Panc1 (cell line): ENCODE measurements around the gene NPB. TPM values are rescaled to one million over a fixed set of nuclear protein-coding genes. Genes with fewer than 3 reads are reported as not detected.
A peak's percentile ranks its signal among the peaks of the same experiment; 100 is the strongest.

Experiments used
- ATAC-seq: fragments of 200-7000 bp; cut with Tn5 transposase; 2 replicates; pipeline ENCODE4 v1.9.1; 2020; ENCODE audit warnings: mild to moderate bottlenecking, moderate library complexity
- BruUV-seq: library from RNA; stranded (reverse); fragments of 400-500 nt; replicated peaks from 2 replicates; lab custom pipeline; 2021; lab: Mats Ljungman, UMichigan
- CTCF ChIA-PET: fragments of 300-600 bp; sonication (Branson Sonifier 250); formaldehyde crosslinking; loops from one replicate; lab custom pipeline; 2022; ENCODE audit warnings: antibody characterized with exemption; lab: Charles Lee
- POLR2A ChIA-PET: fragments of 300-600 bp; sonication (Branson Sonifier 250); formaldehyde crosslinking; loops from one replicate; lab custom pipeline; 2022; ENCODE audit warnings: antibody characterized with exemption; lab: Charles Lee
- DNase-seq: peaks from one replicate; pipeline ENCODE4 v3.0.0-alpha.2; 2010; ENCODE audit warnings: low read depth, low spot score
- H3K27ac ChIP-seq: 2 replicates; pipeline ENCODE4 v1.5.1; 2011; ENCODE audit warnings: mild to moderate bottlenecking, low read length, inconsistent platforms
- H3K27me3 ChIP-seq: fragments of 200-500 bp; sonication (Bioruptor generic); 2 replicates; pipeline ENCODE4 v1.6.0; 2014; ENCODE audit warnings: low read length, inconsistent platforms; ENCODE audit not compliant: control insufficient read depth, insufficient read depth
- H3K36me3 ChIP-seq: fragments of 200-500 bp; sonication (Bioruptor generic); 2 replicates; pipeline ENCODE4 v1.5.1; 2014; ENCODE audit warnings: inconsistent platforms, mild to moderate bottlenecking, low read length, moderate library complexity; ENCODE audit not compliant: control insufficient read depth, insufficient read depth
- H3K4me1 ChIP-seq: 2 replicates; pipeline ENCODE4 v1.5.1; 2011; ENCODE audit warnings: inconsistent platforms, mild to moderate bottlenecking, low read length, moderate library complexity; ENCODE audit not compliant: control insufficient read depth, insufficient read depth
- H3K4me3 ChIP-seq, 2 experiments: 2 replicates each; pipeline ENCODE4 v1.5.1; 2011 to 2012; ENCODE audit warnings: low read depth in 2 of 2, low read length in 2 of 2, mild to moderate bottlenecking in 2 of 2, inconsistent platforms in 1 of 2, moderate library complexity in 1 of 2
- H3K9me3 ChIP-seq: fragments of 200-500 bp; sonication (Bioruptor generic); 2 replicates; pipeline ENCODE4 v1.5.1; 2014; ENCODE audit warnings: low read depth, mild to moderate bottlenecking, inconsistent platforms, low read length, moderate library complexity; ENCODE audit not compliant: control insufficient read depth, insufficient read depth
- CTCF ChIP-seq: fragments of 450-650 bp; IDR thresholded peaks from 2 replicates; pipeline ENCODE4 v1.5.1; 2017; ENCODE audit warnings: mild to moderate bottlenecking
- POLR2AphosphoS5 ChIP-seq: IDR thresholded peaks from 2 replicates; pipeline ENCODE4 v1.6.1; 2012; ENCODE audit warnings: mild to moderate bottlenecking, low read depth, low read length, moderate library complexity
- SIN3A ChIP-seq: IDR thresholded peaks from 2 replicates; pipeline ENCODE4 v1.6.1; 2012; ENCODE audit warnings: low read depth, mild to moderate bottlenecking, low read length, moderate library complexity, borderline replicate concordance; ENCODE audit not compliant: insufficient read depth
- TCF7L2 ChIP-seq: IDR thresholded peaks from 2 replicates; pipeline ENCODE4 v1.6.1; 2011; ENCODE audit warnings: mild to moderate bottlenecking, low read depth, low read length, inconsistent platforms
- in situ Hi-C: cut with HindIII; loops from 2 replicates; pipeline ENCODE4 v1.10.0; 2016; ENCODE audit warnings: low sequenced_read_pairs, low pct_unique_long_range_greater_than_20kb
- intact Hi-C: fragments of 100-400 bp; cut with micrococcal nuclease; formaldehyde crosslinking; loops from one replicate; pipeline ENCODE4 v1.10.0; 2022; ENCODE audit not compliant: unreplicated experiment
- total RNA-seq: library from RNA; stranded (reverse); gene quantifications from one replicate; pipeline ENCODE4 v1.2.1, GENCODE V29; 2021; ENCODE audit not compliant: unreplicated experiment
- TF ChIP-seq, protein P1 (sequence below), 2 experiments: IDR thresholded peaks; 2 replicates each; pipeline ENCODE4 v1.6.1; 2011 to 2012; ENCODE audit warnings: low read depth in 2 of 2, control low read depth in 1 of 2, low read length in 1 of 2, mild to moderate bottlenecking in 1 of 2, moderate library complexity in 1 of 2; ENCODE audit not compliant: insufficient read depth in 1 of 2

The NPB gene
- total RNA-seq, 1 experiment from 2014 or later, result 3.9 TPM

DNA sequence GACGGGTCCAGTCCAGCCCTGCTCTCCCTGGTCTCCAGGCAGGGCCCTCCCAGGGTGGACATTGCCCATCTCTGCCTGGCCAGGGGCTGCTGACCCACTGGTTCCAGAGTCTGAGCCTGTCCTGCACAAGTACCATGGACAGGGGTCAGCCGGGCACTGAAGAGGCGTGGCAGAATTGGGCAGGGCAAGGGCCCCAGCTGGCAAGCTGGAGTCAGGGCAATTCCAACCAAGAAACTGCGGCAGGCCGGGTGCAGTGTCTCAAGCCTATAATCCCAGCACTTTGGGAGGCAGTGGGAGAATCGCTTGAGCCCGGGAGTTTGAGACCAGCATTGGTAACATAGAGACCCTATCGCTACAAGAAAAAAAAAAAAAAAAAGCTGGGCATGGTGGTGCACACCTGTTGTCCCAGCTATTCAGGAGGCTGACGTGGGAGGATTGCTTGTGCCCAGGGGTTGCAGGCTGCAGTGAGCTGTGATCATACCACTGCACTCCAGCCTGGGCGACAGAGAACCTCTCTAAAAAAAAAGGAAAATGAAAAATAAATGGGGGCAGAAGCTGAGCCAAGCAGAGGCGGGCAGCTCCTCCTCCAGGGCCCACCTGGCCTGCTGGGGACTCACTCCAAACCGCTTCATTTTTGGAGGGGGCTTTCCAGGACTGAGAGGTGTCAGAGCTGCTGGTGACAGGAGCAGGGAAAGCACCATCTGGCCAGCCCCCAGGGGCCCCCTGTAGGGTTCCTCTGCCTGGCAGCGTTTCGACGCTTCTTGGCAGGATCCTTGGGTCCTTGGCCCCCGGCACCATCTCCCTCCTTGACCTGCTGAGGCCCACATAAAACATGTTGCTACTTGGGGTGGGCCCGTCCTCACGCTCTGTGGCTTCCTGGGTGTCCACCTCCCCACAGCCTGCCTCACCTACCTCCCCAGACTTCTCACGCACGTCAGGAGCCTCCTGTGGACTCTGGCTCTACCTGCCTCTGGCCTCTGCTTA, 28.4 kb downstream of the NPB start:
- intact Hi-C loops, result no loop called here
- ChIA-PET POLR2A (interaction anchor here (0.5 to 0.6 kb wide), 6 partner anchors 33 to 491 kb away, joined by 3 to 5 read pairs (median 4); no protein-coding TSS in a partner anchor), CTCF (interaction anchor here (0.6 kb wide), 2 partner anchors 37 to 148 kb away, joined by 3 to 5 read pairs; no protein-coding TSS in a partner anchor)
- H3K27ac ChIP-seq, result no peak overlapping the region
- H3K27me3 ChIP-seq, result no peaks in the 10 kb centered on the region
- no peaks in the 10 kb centered on the region; the same call in 1 of the 2 replicates for H3K36me3 ChIP-seq
- BruUV-seq, result TSS peak; percentile 58
- peaks cover 35% of the 10 kb centered on the region for H3K4me1 ChIP-seq
- H3K4me3 ChIP-seq, result no peak overlapping the region
- in situ Hi-C loops, result no loop called here
- ATAC-seq (no peak), DNase-seq (no peak)
- TF ChIP-seq, protein P1, sequence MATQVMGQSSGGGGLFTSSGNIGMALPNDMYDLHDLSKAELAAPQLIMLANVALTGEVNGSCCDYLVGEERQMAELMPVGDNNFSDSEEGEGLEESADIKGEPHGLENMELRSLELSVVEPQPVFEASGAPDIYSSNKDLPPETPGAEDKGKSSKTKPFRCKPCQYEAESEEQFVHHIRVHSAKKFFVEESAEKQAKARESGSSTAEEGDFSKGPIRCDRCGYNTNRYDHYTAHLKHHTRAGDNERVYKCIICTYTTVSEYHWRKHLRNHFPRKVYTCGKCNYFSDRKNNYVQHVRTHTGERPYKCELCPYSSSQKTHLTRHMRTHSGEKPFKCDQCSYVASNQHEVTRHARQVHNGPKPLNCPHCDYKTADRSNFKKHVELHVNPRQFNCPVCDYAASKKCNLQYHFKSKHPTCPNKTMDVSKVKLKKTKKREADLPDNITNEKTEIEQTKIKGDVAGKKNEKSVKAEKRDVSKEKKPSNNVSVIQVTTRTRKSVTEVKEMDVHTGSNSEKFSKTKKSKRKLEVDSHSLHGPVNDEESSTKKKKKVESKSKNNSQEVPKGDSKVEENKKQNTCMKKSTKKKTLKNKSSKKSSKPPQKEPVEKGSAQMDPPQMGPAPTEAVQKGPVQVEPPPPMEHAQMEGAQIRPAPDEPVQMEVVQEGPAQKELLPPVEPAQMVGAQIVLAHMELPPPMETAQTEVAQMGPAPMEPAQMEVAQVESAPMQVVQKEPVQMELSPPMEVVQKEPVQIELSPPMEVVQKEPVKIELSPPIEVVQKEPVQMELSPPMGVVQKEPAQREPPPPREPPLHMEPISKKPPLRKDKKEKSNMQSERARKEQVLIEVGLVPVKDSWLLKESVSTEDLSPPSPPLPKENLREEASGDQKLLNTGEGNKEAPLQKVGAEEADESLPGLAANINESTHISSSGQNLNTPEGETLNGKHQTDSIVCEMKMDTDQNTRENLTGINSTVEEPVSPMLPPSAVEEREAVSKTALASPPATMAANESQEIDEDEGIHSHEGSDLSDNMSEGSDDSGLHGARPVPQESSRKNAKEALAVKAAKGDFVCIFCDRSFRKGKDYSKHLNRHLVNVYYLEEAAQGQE (IDR thresholded peaks at IDR 0.05; ENCODE audit: insufficient read depth in 1 of 2, low read depth in 2 of 2, low read length in 1 of 2), result peak; percentile 97
- no peak for TF ChIP-seq CTCF
- H3K9me3 ChIP-seq, result no peaks in the 10 kb centered on the region

- Histone ChIP-seq H3K27ac (no peak overlapping the region), H3K36me3 (no peaks in the 10 kb centered on the region; the same call in 1 of the 2 replicates), H3K9me3 (no peaks in the 10 kb centered on the region), H3K4me3 (no peak overlapping the region), H3K27me3 (no peaks in the 10 kb centered on the region), H3K4me1 (peaks cover 38% of the 10 kb centered on the region)
- no TSS peak for BruUV-seq
- CTCF ChIA-PET, result no interaction called here
- ATAC-seq (no peak), DNase-seq (no peak)
- in situ Hi-C loops, result no loop called here
- TF ChIP-seq POLR2AphosphoS5 (no peak), TCF7L2 (no peak), CTCF (no peak), SIN3A (no peak)
- TF ChIP-seq, protein P1 (IDR thresholded peaks at IDR 0.05; ENCODE audit: insufficient read depth in 1 of 2, low read depth in 2 of 2, low read length in 1 of 2), result no peak
- intact Hi-C loops, result no loop called here
- POLR2A ChIA-PET, result no interaction called here
Measured at GRCh38 chr17:81931189-81931556, 29.1 kb downstream of the NPB start.
